PC-9 (cell line): ENCODE measurements around the gene TMEM185B.

Experiments used
- CTCF ChIP-seq: fragments of 200-600 bp; sonication (generic); conservative IDR thresholded peaks from 2 replicates; pipeline ENCODE4 v1.6.1; 2017; ENCODE audit warnings: mixed run types, antibody characterized with exemption, mild to moderate bottlenecking, moderate library complexity
- EZH2 ChIP-seq: fragments of 200-600 bp; sonication (generic); IDR thresholded peaks from 2 replicates; pipeline ENCODE4 v1.8.0; 2017; ENCODE audit warnings: antibody characterized with exemption, low read depth

GRCh38 chr2:120260736-120261135 is 37.5 kb upstream of the TMEM185B start:
- TF ChIP-seq CTCF (no peak), EZH2 (no peak)
